K562 (cell line): ENCODE measurements around the gene DYNC2H1. TPM values are rescaled to one million over a fixed set of nuclear protein-coding genes. Genes with fewer than 3 reads are reported as not detected.

Experiments used
- ATAC-seq: fragments of 200-7000 bp; cut with Tn5 transposase; 3 replicates; pipeline ENCODE4 v1.9.1; 2020; ENCODE audit warnings: moderate library complexity
- BruUV-seq: library from RNA; stranded (reverse); fragments of 400-500 nt; replicated peaks from 2 replicates; lab custom pipeline; 2021; lab: Mats Ljungman, UMichigan
- CTCF ChIA-PET: fragments of 300-600 bp; formaldehyde crosslinking; extraction: SDS; loops from one replicate; lab custom pipeline; 2021; ENCODE audit warnings: low intra/inter-chr PET ratio; lab: Yijun Ruan, JAX
- POLR2A ChIA-PET: fragments of 300-600, 350-650 bp; sonication (Branson Sonifier 250); formaldehyde crosslinking; extraction: SDS; loops from one replicate; lab custom pipeline; 2021; ENCODE audit warnings: antibody characterized with exemption, inconsistent platforms; lab: Yijun Ruan, JAX
- DNase-seq, 4 experiments: peaks; one replicate each; pipeline versions ENCODE4 v3.0.0 to v3.0.0-alpha.2; 2011 to 2018; ENCODE audit warnings: low spot score in 3 of 4, mixed read lengths in 3 of 4; ENCODE audit errors: extremely low read depth in 1 of 4
- FAIRE-seq: peaks from 2 replicates; lab custom pipeline; 2011; peaks lifted over from hg19 to GRCh38; lab: Jason Lieb, UNC
- H2AFZ ChIP-seq: 2 replicates; pipeline ENCODE4 v1.6.0; 2011; ENCODE audit warnings: low read depth, low read length, control low read depth, inconsistent platforms
- H3K27ac ChIP-seq: fragments of 200-600 bp; 3 replicates; pipeline ENCODE4 v1.8.0; 2011; ENCODE audit warnings: low read depth, mild to moderate bottlenecking, control low read depth, inconsistent platforms, low read length, moderate library complexity, mixed read lengths; ENCODE audit errors: extremely low read depth
- H3K27me3 ChIP-seq, 2 experiments: fragments of 300-600 bp in 1 of 2; 2 replicates in 1 of 2; 3 replicates in 1 of 2; pipeline versions ENCODE4 v1.6.0 to v1.8.0; 2011; ENCODE audit warnings: inconsistent platforms in 2 of 2, low read length in 2 of 2, mild to moderate bottlenecking in 1 of 2, mixed read lengths in 1 of 2, moderate library complexity in 1 of 2; ENCODE audit not compliant: control insufficient read depth in 2 of 2, insufficient read depth in 2 of 2
- H3K36me3 ChIP-seq: fragments of 300-600 bp; 3 replicates; pipeline ENCODE4 v1.8.0; 2011; ENCODE audit warnings: mild to moderate bottlenecking, low read length, inconsistent platforms; ENCODE audit not compliant: control insufficient read depth, insufficient read depth
- H3K4me1 ChIP-seq, 2 experiments: fragments of 200-600 bp in 1 of 2; replicated peaks in 1 of 2; 2 replicates in 1 of 2; 3 replicates in 1 of 2; pipeline versions ENCODE4 v1.5.1 to v1.8.0; 2011; ENCODE audit warnings: inconsistent platforms in 2 of 2, low read length in 2 of 2, mild to moderate bottlenecking in 1 of 2, mixed read lengths in 1 of 2, moderate library complexity in 1 of 2; ENCODE audit not compliant: control insufficient read depth in 2 of 2, insufficient read depth in 2 of 2
- H3K4me2 ChIP-seq: 2 replicates; pipeline ENCODE4 v1.6.1; 2011; ENCODE audit warnings: low read length, control low read depth, inconsistent platforms, mixed read lengths; ENCODE audit not compliant: insufficient read depth
- H3K4me3 ChIP-seq: fragments of 200-600 bp; sonication (generic), shearing (Covaris generic); 2 replicates; pipeline ENCODE4 v1.5.1; 2016; ENCODE audit warnings: control low read depth, inconsistent platforms
- H3K79me2 ChIP-seq: fragments of 200-600 bp; 3 replicates; pipeline ENCODE4 v1.8.0; 2011; ENCODE audit warnings: low read length, inconsistent platforms; ENCODE audit not compliant: control insufficient read depth, insufficient read depth
- H3K9ac ChIP-seq, 2 experiments: 2 replicates each; pipeline versions ENCODE4 v1.6.0 to v1.6.1; 2011; ENCODE audit warnings: low read depth in 2 of 2, low read length in 2 of 2, control low read depth in 1 of 2, inconsistent platforms in 1 of 2, mild to moderate bottlenecking in 1 of 2, mixed read lengths in 1 of 2; ENCODE audit not compliant: insufficient read depth in 1 of 2
- H3K9me1 ChIP-seq: one replicate; pipeline ENCODE4 v1.6.0; 2011; ENCODE audit warnings: inconsistent platforms, mild to moderate bottlenecking, low read length, moderate library complexity; ENCODE audit not compliant: control insufficient read depth, insufficient read depth
- H3K9me3 ChIP-seq: replicated peaks from 2 replicates; pipeline ENCODE4 v1.5.1; 2011; ENCODE audit warnings: low read depth, low read length, inconsistent platforms; ENCODE audit not compliant: control insufficient read depth, insufficient read depth
- H4K20me1 ChIP-seq: replicated peaks from 2 replicates; pipeline ENCODE4 v1.6.1; 2011; ENCODE audit warnings: low read length, inconsistent platforms, mixed read lengths; ENCODE audit not compliant: control insufficient read depth, insufficient read depth
- FOSL1 ChIP-seq: fragments of 200-800 bp; sonication (Bioruptor generic); conservative IDR thresholded peaks from 2 replicates; pipeline ENCODE4 v1.6.1; 2016; ENCODE audit warnings: missing genetic modification characterization, missing compliant biosample characterization
- NUFIP1 ChIP-seq: fragments of 450-650 bp; IDR thresholded peaks from 2 replicates; pipeline ENCODE4 v1.6.1; 2018; ENCODE audit not compliant: partially characterized antibody
- RBM39 ChIP-seq: fragments of 200-400 bp; formaldehyde crosslinking; optimal IDR thresholded peaks from 2 replicates; pipeline ENCODE3; 2018; ENCODE audit warnings: low read depth, low read length
- SIN3A ChIP-seq, 2 experiments: fragments of 150-350 bp in 1 of 2; IDR thresholded peaks; 2 replicates each; pipeline ENCODE4 v1.6.1; 2011 to 2016; ENCODE audit warnings: borderline replicate concordance in 2 of 2, low read depth in 2 of 2, low read length in 2 of 2, mild to moderate bottlenecking in 2 of 2, moderate library complexity in 2 of 2; ENCODE audit not compliant: control insufficient read depth in 1 of 2
- ZNF282 ChIP-seq: sonication (generic); formaldehyde crosslinking; IDR thresholded peaks from 2 replicates; pipeline ENCODE4 v1.8.1; 2023; ENCODE audit warnings: missing genetic modification reagents
- ZNF707 ChIP-seq: fragments of 250-450 bp; sonication (Bioruptor Pico); conservative IDR thresholded peaks from 2 replicates; pipeline ENCODE4 v1.8.0; 2022; ENCODE audit warnings: inconsistent platforms, mild to moderate bottlenecking, moderate library complexity
- ZNF785 ChIP-seq: fragments of 250-450 bp; sonication (Bioruptor Pico); IDR thresholded peaks from 2 replicates; pipeline ENCODE4 v1.4.0; 2020; ENCODE audit warnings: mild to moderate bottlenecking
- ZNF79 ChIP-seq: fragments of 250-450 bp; sonication (Bioruptor Pico); IDR thresholded peaks from 2 replicates; pipeline ENCODE4 v1.4.0; 2020; ENCODE audit warnings: low read depth, mild to moderate bottlenecking, moderate library complexity
- in situ Hi-C: fragments of 300-500 bp; cut with MboI; formaldehyde crosslinking; loops from 4 replicates; pipeline ENCODE4 v1.15.0; 2018; ENCODE audit warnings: inconsistent platforms, mixed read lengths
- intact Hi-C: fragments of 100-400 bp; cut with micrococcal nuclease; formaldehyde crosslinking; loops from 2 replicates; pipeline ENCODE4 v1.14.2; 2022
- polyA plus RNA-seq, 8 experiments: library from polyadenylated mRNA; depleted of rRNA in 4 of 8; stranded (reverse) in 5 of 8; unstranded in 3 of 8; fragments of >200 nt; fragmentation: Nextera tagmentation in 2 of 8; fragmentation: Illumina TruSeq in 1 of 8; extraction: Ambion mirVana in 2 of 8; extraction: Trizol in 1 of 8; gene quantifications; 2 replicates each; pipeline versions ENCODE4 v1.2.1 to v1.2.3, GENCODE V29; 2011 to 2014; ENCODE audit warnings: inconsistent platforms in 1 of 8, missing spikeins in 1 of 8
- total RNA-seq, 7 experiments: library from RNA; depleted of rRNA in 6 of 7; stranded (reverse); fragments of >200 nt in 6 of 7; fragmentation: Illumina TruSeq in 2 of 7; extraction: Trizol in 2 of 7; gene quantifications; 2 replicates each; pipeline versions ENCODE4 v1.2.1 to v1.2.3, GENCODE V29; 2011 to 2021; ENCODE audit warnings: low replicate concordance in 1 of 7
- TF ChIP-seq, protein P1 (sequence below), 2 experiments: IDR thresholded peaks; 2 replicates each; pipeline ENCODE4 v1.6.1; 2012; ENCODE audit warnings: improper control_type of control experiment in 2 of 2, low read depth in 2 of 2, low read length in 2 of 2, borderline replicate concordance in 1 of 2

Gene DYNC2H1
- total and polyA plus RNA-seq, 9 of the 15 experiments (the other 6 are each of a cell fraction or from before 2014, with no cell fraction given), result 0.08 to 0.64 (median 0.20) TPM

- H3K9ac ChIP-seq, result no peak overlapping the region
- no peaks in the 10 kb centered on the region for H3K36me3 ChIP-seq
- H3K27me3 ChIP-seq, result no peaks in the 10 kb centered on the region
- TF ChIP-seq, protein P1, sequence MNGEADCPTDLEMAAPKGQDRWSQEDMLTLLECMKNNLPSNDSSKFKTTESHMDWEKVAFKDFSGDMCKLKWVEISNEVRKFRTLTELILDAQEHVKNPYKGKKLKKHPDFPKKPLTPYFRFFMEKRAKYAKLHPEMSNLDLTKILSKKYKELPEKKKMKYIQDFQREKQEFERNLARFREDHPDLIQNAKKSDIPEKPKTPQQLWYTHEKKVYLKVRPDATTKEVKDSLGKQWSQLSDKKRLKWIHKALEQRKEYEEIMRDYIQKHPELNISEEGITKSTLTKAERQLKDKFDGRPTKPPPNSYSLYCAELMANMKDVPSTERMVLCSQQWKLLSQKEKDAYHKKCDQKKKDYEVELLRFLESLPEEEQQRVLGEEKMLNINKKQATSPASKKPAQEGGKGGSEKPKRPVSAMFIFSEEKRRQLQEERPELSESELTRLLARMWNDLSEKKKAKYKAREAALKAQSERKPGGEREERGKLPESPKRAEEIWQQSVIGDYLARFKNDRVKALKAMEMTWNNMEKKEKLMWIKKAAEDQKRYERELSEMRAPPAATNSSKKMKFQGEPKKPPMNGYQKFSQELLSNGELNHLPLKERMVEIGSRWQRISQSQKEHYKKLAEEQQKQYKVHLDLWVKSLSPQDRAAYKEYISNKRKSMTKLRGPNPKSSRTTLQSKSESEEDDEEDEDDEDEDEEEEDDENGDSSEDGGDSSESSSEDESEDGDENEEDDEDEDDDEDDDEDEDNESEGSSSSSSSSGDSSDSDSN (IDR thresholded peaks at IDR 0.05; ENCODE audit: borderline replicate concordance in 1 of 2, low read depth in 2 of 2, low read length in 2 of 2), result no peak
- TF ChIP-seq FOSL1 (tag) (no peak), ZNF785 (no peak), SIN3A (IDR thresholded peaks at IDR 0.05; ENCODE audit: borderline replicate concordance in 2 of 2, control insufficient read depth in 1 of 2, low read depth in 2 of 2, low read length in 2 of 2) (no peak), RBM39 (no peak), ZNF79 (no peak), ZNF282 (CRISPR knock-in tag) (no peak), ZNF707 (CRISPR knock-in tag) (no peak), NUFIP1 (no peak)
- FAIRE-seq, result no peak
- H3K4me2 ChIP-seq, result no peak overlapping the region
- H3K9me1 ChIP-seq, result no peaks in the 10 kb centered on the region
- CTCF ChIA-PET, result no interaction called here
- no peaks in the 10 kb centered on the region for H3K79me2 ChIP-seq
- H2AFZ ChIP-seq, result no peak overlapping the region
- POLR2A ChIA-PET, result no interaction called here
- intact Hi-C loops, result no loop called here
- DNase-seq, result no peak
- H3K4me1 ChIP-seq, result no peaks in the 10 kb centered on the region
- in situ Hi-C loops, result no loop called here
- no peak overlapping the region for H3K27ac ChIP-seq
- H3K9me3 ChIP-seq, result no peaks in the 10 kb centered on the region; the same call in 1 of the 2 replicates
- H3K4me3 ChIP-seq, result no peak overlapping the region
- no peak for ATAC-seq
- no TSS peak for BruUV-seq
- no peaks in the 10 kb centered on the region for H4K20me1 ChIP-seq
Measured at GRCh38 chr11:103279821-103280220, 170.6 kb downstream of the DYNC2H1 start.
